GM19043 (cell line): ENCODE data around the gene OGDH.
"Not testable (repeated sequence)": the region's sequence is repeated elsewhere in the genome, so short reads cannot be mapped to it uniquely, and the experiment has no call there.

Experiments
- ATAC-seq: cut with Tn5 transposase; IDR thresholded peaks from one replicate; pipeline ENCODE4 v1.9.1; 2021; ENCODE audit warnings: low read depth; ENCODE audit not compliant: unreplicated experiment

The OGDH gene

GRCh38 chr7:44606341-44607140 lies at the start of gene OGDH:
Gene OGDH (plus strand): TSS chr7:44606627. CDS start chr7:44624344, 17,717 bp downstream.
- peak; percentile 91 for ATAC-seq

- ATAC-seq, result no peak
These were observed 48.9 kb upstream of the OGDH start for GRCh38 chr7:44557485-44557884.

DNA sequence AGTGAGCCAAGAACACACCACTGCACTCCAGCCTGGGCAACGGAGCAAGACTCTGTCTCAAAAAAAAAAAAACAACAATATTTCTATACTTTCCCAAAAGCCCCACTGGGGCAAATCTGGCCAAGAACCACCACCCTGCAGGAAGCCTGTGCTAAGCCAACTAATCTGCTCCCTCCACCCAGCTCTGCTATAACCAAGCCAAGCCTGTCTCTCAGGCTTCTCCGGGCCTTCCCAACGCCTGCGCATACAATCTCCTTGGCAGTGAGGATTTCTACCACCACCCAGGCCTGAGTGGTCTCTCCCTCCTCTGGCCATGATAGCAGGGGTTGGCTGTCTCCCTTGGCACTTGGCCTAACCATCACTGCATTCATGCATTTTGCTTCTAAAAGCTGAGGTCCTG lies 46.9 kb upstream of the OGDH start:
- no peak for ATAC-seq

DNA sequence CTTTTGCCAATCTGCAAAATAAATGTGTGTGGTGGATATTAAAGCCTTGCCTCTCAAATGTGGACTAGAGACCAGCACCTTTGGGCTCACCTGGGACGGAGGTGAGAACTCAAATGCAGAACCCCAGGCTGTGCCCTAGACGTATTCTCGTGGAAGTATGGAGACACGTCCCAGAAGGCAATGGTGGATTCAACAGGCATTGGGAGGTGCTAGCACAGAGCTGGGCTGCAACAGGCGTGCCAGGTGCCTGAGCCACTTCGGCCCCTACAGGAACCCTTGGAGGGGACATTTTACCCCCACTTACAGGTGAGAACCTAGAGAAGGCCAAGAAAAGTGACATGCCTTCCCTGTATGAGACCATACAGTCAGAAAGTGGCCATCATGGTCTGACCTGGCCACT lies 44.9 kb upstream of the OGDH start:
- ATAC-seq, result no peak

GRCh38 chr7:44561962-44562621 lies 44.3 kb upstream of the OGDH start:
- no peak for ATAC-seq

GRCh38 chr7:44562622-44562962 lies 43.8 kb upstream of the OGDH start:
- ATAC-seq, result not testable (repeated sequence)

DNA sequence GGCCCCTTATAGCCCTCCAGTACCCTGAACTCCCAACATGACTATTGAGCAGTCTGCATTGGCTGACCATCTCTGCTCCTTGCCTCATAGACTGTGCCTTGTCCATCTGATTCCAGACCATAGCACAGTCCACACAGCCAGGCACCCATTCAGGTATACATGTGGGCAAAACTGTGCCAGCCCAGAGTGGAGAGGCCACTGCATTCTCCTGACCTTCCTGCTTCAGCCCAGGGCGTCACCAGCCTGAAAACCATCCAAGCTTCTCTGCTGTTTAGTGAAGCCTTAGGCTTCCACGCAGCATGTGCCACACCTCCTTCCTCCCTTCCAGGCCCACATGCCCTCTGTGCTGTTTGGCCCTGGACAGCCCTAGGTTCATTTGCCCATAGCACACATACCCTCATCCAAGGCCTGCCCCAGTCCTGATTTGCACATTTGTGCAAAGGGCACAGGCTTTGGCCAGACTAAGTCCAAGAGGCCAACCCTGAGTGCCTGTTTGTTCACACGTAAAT lies 43.2 kb upstream of the OGDH start:
- ATAC-seq, result no peak

- no peak for ATAC-seq
These were observed 41.8 kb upstream of the OGDH start for GRCh38 chr7:44564606-44565005.

- ATAC-seq, result peak; percentile 53
These were observed 41.2 kb upstream of the OGDH start for GRCh38 chr7:44565097-44565794.

DNA sequence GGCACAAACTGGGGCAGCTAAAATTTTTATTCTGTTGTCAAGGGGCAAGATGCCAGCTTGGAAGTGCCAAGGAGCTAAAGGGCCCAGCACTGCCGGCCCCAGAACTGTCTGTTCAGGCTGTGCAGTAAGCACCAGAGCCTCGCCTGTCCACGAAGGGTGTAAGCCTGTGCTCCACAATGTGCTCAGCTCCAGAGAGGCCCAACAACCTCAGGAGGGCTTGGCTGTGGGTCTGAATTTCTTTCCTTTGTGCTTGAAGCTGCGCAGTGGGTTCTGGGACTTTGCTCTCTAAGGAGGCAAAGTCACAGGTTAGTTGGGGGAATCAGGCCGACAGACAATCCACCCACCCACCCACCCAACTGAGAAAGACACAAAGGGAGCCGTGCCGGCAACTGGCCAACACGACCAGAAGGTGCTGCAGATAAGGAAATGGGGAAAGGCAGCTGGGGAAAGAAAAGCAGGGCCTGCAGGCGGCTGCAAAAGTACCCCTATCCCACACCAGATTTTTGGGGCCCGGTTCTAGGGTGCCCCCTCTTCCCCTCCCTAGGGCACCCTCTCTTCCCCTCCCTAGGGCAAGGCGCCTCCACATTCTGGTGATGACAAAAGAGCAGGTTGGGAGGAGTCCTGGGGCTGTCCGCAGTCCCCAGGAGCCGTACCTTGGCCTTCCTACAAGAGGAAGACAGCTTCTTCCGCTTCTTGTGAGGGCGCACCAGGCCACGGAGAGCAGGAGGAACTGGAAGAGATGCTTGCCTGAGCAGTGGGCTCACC lies 40.5 kb upstream of the OGDH start:
- ATAC-seq, result peak; percentile 34

DNA sequence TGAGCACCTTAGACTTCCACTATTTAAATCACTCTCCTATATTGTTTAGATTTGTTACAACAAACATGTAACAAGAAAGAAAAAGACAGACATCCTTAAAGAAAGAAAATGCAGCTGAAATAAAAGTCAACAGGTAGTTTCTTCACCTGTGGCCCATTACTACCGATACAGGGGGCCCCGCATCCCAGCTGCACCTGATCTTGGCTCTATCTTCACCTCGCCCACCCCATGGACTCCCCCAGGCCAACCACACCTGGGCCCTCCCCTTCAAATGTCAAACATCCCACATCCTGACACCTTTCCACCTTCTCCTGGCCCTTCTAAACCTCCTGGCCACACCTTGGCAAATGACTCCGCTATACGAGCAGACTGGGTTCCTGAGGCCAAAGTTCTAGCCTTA lies 39.7 kb upstream of the OGDH start:
- no peak for ATAC-seq

GRCh38 chr7:44567884-44568283 lies 38.5 kb upstream of the OGDH start:
- ATAC-seq, result no peak

- no peak for ATAC-seq
These were observed 37.5 kb upstream of the OGDH start for GRCh38 chr7:44568771-44569560.

DNA sequence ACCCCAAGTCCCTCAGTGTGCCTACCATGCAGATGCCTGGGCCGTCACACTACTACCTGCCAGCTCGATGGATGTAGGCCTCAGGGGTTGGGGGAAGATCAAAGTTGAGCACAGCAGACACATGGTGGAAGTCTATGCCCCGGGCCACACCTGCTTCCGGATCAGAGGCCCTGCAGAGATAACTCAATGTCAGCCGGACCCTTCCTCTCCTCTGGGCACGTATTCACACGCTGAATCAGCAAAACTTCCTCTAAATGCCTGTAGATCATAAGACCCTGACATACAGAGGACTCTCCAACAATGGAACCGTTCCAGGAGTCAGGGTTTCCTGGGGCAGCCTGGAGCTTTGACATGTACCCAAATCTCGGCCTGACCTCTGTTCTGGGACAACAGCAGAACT lies 36.5 kb upstream of the OGDH start:
- ATAC-seq, result no peak

DNA sequence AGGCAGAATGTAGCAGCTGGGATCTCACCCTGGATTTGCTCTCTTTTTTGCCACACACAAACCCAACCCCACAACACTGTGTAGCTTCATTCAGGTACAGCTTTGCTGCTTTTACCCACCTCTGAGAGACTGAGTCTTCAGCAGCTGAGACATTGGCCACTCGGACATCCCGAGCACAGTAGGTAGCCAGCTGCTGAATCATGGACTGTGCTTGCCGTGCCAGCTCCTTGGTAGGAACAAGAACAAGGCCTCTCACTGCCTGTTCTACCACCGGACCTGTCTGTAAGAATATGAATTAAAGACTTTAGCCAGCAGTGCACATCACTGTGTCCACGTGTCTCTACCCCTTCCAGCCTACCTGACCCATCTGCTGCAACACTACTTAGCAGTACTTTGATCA lies 33.7 kb upstream of the OGDH start:
- ATAC-seq, result no peak

DNA sequence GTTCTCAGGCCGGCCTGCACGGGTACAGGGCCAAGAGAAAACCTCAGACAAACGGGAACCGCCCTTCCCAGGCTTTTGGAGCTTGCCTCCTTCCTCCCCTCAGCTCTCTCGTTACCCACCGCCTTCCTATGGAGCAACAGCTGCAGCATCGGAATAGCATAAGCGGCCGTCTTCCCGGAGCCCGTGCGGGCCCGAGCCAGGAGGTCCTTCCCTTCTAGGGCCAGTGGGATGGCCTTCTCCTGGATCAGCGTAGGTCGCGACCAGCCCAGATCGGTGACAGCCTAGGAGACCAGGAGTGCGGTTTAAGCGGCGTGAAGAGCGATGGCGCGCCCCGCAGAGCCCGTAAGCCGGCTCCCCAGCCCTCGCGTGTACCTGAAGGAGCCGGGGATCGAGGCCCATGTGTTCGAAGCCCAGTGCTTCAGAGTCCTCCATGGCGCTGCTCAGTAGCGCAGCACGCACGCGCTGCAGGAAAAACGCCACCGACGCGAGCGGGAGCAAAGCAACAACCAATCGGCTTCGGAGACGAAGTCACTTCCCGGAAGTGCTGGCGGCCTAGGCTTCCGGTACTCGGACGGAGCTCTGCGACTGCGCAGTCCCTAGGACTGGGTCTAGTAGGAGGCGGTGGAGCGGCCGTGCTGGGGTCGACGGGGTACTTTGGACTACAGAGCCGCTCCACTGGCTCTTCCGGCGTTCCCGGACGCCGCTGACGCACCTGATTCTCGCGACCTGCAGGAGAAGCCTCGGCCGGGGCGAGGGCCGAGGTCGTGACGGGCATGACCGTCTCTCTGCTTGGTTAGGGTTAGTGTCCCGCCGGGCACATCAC lies 32.8 kb upstream of the OGDH start, which contains the start of gene DDX56:
DDX56 (minus strand) TSS at position 445 of the 823 bp plus-strand sequence; CDS start at position 432, 13 bp downstream.
- peak; percentile 90 for ATAC-seq

DNA sequence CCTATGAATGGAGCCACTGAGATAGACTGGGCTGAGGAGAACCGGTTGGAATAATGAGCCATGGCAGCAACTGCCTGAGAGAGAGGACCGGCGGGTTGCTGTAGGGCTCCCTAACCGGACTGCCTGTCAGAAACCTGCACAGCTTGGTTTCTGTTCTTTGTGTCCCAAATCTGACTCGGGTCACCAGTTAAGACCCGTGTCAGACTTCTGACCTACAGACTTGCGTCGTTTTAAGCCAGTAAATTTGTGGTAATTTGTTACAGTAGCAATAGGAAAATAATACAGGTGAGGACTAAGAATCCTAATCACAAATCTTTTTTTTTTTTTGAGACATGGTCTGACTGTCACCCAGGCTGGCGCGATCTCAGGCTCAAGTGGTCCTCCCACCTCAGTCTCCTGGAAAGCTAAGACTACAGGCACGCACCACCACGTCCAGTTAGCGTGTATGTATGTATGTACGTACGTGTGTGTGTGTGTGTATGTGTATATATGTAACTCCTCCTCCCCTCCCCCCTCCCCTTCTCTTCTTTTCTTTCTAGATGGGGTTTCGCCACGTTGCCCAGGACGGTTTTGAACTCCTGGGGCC lies 32.0 kb upstream of the OGDH start:
- no peak for ATAC-seq

DNA sequence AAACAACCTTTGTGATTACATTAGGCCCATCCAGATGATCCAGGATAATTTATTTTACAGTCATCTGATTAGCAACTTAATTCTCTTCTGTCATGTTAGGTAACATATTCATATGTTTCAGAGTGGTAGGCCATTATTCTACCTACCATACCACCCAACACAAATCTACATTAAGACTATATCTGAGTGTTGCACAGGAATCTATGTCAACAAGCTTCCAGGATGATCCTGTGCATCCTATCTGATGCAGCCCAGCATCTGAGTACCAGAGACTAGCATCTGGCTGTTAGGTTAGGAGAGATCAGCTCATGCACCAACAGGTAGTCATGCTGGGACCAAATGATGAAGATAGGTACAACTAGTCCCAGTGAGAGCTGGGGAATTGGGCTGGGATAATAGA lies 31.4 kb upstream of the OGDH start:
- no peak for ATAC-seq

- ATAC-seq, result no peak
These were observed 30.2 kb upstream of the OGDH start for GRCh38 chr7:44576228-44576627.
